NCI-H446 (cell line): ENCODE data around the gene PTGIR.

Source experiments
- DNase-seq, 2 experiments: peaks; one replicate each; lab custom pipeline; 2025; lab: John Stamatoyannopoulos, UW

Gene PTGIR

GRCh38 chr19:46614114-46614722 is 10.7 kb downstream of the PTGIR start:
- DNase-seq, result peak; percentile 70 to 86

- DNase-seq, result no peak
Measured at GRCh38 chr19:46613525-46613924, 11.4 kb downstream of the PTGIR start.

DNA sequence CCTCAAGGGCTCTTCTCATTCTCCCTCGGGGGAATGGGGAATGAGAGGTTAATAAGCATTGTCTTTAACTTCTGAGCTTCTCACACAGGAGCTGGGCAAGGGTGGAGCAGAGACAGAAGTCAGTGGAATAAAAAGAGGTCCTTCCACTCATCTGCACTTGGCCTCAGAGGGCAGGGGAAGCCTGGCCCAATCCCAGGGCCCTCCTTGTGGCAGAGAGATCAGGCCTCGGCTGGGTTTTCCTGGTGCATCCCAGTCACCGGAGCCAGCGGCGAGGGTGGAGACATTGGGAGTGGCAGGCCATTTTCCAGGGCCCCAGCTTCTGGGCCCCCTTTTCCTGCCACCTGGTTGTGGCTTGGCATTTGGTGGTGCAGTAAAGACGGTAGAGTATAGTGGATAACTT is 13.1 kb downstream of the PTGIR start:
- no peak for DNase-seq

GRCh38 chr19:46610851-46611770 is 13.8 kb downstream of the PTGIR start:
- DNase-seq, result no peak

- DNase-seq, result no peak
Measured at GRCh38 chr19:46610413-46610775, 14.5 kb downstream of the PTGIR start.

- DNase-seq, result no peak
Measured at GRCh38 chr19:46609511-46610412, 15.1 kb downstream of the PTGIR start.

GRCh38 chr19:46608581-46609345 is 16.1 kb downstream of the PTGIR start:
- no peak for DNase-seq

DNA sequence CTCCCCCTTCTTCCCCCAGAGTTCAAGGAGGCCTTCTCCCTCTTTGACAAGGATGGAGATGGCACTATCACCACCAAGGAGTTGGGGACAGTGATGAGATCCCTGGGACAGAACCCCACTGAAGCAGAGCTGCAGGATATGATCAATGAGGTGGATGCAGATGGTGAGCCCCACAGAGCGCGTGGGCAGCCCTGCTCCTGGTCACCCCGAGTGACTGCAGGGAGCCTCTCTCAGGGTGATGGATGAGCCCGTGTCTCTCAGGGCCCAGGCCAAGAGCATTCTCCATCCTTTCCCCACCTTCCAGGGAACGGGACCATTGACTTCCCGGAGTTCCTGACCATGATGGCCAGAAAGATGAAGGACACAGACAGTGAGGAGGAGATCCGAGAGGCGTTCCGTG is 16.7 kb downstream of the PTGIR start:
- DNase-seq, result no peak

GRCh38 chr19:46607448-46607841 is 17.4 kb downstream of the PTGIR start:
- DNase-seq, result no peak

DNA sequence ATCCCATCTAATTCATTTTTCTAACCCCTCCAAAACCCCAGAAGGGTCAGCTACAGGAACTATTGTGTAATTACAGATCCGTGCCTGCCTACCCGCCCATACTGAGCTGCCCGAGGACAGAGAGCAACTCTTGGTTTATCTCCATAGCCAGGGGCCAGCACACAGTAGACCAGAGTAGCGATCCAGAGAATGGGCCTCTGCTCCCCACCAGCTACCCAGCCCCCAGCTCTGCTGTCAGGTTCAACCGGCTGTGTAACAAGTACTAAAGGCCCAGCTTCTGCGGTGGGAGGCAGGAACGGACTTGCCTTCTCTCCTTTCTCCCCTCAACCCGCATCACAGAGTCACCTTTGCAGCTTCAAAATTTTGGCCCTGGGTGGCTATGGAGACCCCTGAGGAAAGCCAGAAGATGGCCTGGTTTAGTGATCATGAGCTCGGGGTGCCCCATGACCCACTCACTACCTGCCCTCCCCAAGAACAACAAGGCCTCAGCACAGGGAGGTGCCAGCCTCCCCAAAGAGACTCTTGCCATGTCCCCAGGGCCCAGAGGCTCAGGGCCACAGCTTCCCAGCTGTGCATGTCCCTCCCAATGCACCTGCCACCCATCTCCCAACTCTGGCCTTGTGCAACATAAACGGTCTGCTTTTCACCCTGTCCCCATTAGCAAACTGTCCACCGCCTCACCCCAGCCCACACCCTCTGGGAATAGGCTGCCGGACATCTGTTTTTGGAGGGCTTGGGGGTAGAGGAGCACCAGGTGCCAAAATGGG is 18.0 kb downstream of the PTGIR start:
- no peak for DNase-seq

- DNase-seq, result no peak
Measured at GRCh38 chr19:46606019-46606418, 18.9 kb downstream of the PTGIR start.

DNA sequence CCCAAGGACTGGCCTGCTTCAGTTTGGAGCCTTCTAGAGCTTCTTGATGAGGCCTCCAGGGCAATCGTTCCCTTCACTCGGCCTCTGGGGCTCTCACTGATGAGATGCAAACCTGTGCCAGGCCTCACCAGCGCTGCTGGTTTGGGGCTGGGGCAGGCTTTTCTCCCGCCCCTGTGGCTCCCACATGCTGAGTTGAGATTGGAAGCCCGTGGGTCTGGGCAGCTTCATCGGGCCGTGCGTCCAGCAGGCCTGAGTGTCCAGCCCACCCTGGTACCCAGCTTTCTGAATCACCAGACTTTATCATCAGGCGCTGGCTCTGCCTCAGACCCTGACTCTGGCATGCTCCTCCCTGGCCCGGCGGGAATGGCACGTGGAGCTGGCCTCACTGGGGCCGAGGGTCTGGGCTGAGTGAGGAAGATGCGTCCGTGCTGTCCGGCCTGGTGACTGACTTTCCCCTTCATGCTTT is 19.5 kb downstream of the PTGIR start:
- DNase-seq, result no peak

GRCh38 chr19:46604781-46605355 is 20.0 kb downstream of the PTGIR start:
- no peak for DNase-seq

- DNase-seq, result no peak
Measured at GRCh38 chr19:46603752-46604231, 21.1 kb downstream of the PTGIR start.

- no peak for DNase-seq
Measured at GRCh38 chr19:46603195-46603637, 21.7 kb downstream of the PTGIR start.

GRCh38 chr19:46602392-46603194 is 22.3 kb downstream of the PTGIR start:
- DNase-seq, result no peak

DNA sequence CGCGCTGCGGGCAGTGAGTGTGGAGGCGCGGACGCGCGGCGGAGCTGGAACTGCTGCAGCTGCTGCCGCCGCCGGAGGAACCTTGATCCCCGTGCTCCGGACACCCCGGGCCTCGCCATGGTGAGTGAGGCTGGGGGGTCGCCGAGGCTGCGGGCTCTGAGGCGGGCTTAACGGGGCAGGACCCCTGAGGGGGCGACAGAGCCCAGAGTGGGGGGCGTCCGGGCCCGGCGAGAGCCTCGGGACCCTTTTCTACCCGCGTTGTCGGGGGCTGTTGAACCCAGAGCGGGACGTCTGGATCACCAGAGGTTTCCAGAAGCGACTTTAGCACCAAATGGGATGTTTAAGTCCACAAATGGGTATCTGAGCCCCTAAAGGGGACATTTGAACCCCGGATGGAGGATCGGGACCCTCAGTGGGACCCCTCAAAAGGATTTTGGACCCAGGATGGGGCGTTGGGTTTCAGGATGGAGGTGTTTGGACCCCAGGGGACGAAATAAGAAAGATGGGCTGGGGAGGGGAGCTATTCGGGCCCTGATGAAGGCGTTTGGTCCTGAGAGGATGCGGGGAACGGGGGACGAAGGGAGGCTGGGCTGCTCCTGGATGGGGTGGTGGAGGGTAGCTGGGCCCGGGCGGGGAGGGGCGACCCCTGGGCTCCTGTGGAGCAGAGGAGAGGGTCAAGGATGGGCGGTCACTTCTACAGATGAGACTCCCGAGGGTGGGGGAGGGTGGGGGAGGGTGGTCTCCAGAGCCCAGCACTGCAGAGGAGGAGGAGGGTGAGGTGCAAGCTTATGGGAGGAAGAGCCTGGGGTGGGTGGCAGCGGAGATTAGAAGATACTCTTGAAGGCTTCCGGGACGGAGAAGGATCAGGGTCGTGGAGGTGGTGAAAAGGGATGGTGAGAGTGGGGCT is 23.3 kb downstream of the PTGIR start, which contains the start of gene CALM3:
Gene CALM3 (plus strand): TSS at position 13 of the 907 bp plus-strand sequence. CDS start 105 bp downstream, at position 118.
- DNase-seq, result no peak
